NCI-H128 (cell line): ENCODE measurements around the gene TP53AIP1.
"Not testable (repeated sequence)": the region's sequence is repeated elsewhere in the genome, so short reads cannot be mapped to it uniquely, and the experiment has no call there.

ENCODE experiments used
- DNase-seq: peaks from one replicate; lab custom pipeline; 2025; ENCODE audit not compliant: unreplicated experiment; lab: John Stamatoyannopoulos, UW

Gene TP53AIP1

GRCh38 chr11:128926437-128927107, 16.1 kb downstream of the TP53AIP1 start:
- DNase-seq = no peak

- DNase-seq = no peak
These were observed 16.7 kb downstream of the TP53AIP1 start for GRCh38 chr11:128926000-128926399.

GRCh38 chr11:128925250-128925600, 17.4 kb downstream of the TP53AIP1 start:
- DNase-seq = no peak

GRCh38 chr11:128924510-128925249, 18.0 kb downstream of the TP53AIP1 start:
- no peak for DNase-seq

- no peak for DNase-seq
These were observed 18.6 kb downstream of the TP53AIP1 start for GRCh38 chr11:128924104-128924503.

GRCh38 chr11:128921793-128922192, 20.9 kb downstream of the TP53AIP1 start:
- no peak for DNase-seq

- no peak for DNase-seq
These were observed 22.0 kb downstream of the TP53AIP1 start for GRCh38 chr11:128920666-128921065.

- not testable (repeated sequence) for DNase-seq
These were observed 23.0 kb downstream of the TP53AIP1 start for GRCh38 chr11:128919635-128920034.

- no peak for DNase-seq
These were observed 23.5 kb downstream of the TP53AIP1 start for GRCh38 chr11:128919216-128919615.

GRCh38 chr11:128917144-128917724, 25.4 kb downstream of the TP53AIP1 start:
- DNase-seq = no peak

- DNase-seq = no peak
These were observed 26.0 kb downstream of the TP53AIP1 start for GRCh38 chr11:128916681-128917080.

- no peak for DNase-seq
These were observed 26.6 kb downstream of the TP53AIP1 start for GRCh38 chr11:128916037-128916572.

GRCh38 chr11:128915149-128915521, 27.5 kb downstream of the TP53AIP1 start:
- no peak for DNase-seq

- no peak for DNase-seq
These were observed 28.2 kb downstream of the TP53AIP1 start for GRCh38 chr11:128914216-128915148.

GRCh38 chr11:128913806-128914205, 28.9 kb downstream of the TP53AIP1 start:
- DNase-seq = no peak

- no peak for DNase-seq
These were observed 31.0 kb downstream of the TP53AIP1 start for GRCh38 chr11:128911701-128912100.

GRCh38 chr11:128911239-128911638, 31.4 kb downstream of the TP53AIP1 start:
- no peak for DNase-seq

- no peak for DNase-seq
These were observed 32.1 kb downstream of the TP53AIP1 start for GRCh38 chr11:128910576-128910975.

GRCh38 chr11:128909438-128910125, 33.1 kb downstream of the TP53AIP1 start:
- no peak for DNase-seq
